NCI-H1048 (cell line): ENCODE data around the gene PRRX2.

ENCODE experiments used
- DNase-seq: peaks from one replicate; lab custom pipeline; 2025; lab: John Stamatoyannopoulos, UW

PRRX2 gene

DNA sequence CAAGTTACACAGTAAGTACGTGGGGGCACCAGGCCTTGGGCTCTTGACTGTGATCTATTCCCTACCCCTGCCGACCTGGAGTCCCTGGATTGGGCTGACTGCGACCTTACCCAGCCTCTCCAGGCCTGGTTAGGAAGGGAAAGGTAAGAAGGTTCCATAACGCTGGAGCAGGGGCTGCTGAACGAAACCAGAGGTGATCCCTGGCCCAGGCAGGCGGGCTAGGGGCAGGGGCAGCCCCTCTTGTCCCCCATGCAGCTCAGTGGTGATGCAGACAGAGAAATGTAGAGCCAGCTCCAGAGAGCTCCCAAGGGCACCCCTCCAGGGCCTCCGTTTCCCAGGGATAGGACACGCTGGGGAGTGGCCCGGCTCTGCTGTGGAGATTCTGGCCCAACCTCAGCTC is 14.1 kb downstream of the PRRX2 start:
- no peak for DNase-seq

DNA sequence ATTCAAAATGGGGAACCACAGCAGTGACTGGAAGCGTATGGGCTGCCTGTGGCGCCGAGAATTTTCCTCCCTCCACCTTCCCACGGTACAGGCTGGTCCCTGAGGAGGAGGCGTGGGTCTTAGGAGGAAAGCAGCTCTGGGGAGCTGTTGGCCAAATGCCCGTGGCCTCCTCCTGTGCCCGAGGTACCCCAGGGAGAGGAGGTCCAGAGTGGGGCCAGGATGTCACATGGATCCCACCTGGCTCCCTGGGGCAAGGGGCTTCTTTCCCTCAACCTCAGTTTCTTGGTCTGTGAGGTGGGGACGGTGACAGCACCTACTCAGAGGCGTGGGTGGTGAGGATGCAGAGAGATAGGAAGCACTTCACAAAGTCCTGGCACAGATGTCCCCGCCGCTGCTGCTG is 16.5 kb downstream of the PRRX2 start:
- no peak for DNase-seq

DNA sequence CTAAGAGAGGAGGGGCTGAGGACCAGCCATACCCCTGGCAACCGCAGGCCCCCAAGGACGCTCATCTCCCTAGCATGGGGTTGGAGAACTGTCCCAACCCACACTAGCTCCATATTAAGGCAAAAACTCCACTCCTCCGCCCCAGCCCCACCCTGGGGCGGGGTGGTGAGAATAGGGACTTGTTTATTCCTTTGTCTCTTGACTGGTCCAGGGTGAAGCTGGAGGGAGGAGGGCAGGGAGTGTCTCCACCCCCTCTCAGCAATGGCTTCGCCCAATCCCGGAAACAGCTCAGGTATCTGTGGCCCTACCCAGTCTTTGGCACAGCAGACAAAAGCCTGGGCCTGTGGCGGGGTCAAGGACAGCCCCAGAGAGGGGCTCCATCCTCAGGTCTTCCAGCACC is 16.9 kb downstream of the PRRX2 start:
- DNase-seq = no peak

DNA sequence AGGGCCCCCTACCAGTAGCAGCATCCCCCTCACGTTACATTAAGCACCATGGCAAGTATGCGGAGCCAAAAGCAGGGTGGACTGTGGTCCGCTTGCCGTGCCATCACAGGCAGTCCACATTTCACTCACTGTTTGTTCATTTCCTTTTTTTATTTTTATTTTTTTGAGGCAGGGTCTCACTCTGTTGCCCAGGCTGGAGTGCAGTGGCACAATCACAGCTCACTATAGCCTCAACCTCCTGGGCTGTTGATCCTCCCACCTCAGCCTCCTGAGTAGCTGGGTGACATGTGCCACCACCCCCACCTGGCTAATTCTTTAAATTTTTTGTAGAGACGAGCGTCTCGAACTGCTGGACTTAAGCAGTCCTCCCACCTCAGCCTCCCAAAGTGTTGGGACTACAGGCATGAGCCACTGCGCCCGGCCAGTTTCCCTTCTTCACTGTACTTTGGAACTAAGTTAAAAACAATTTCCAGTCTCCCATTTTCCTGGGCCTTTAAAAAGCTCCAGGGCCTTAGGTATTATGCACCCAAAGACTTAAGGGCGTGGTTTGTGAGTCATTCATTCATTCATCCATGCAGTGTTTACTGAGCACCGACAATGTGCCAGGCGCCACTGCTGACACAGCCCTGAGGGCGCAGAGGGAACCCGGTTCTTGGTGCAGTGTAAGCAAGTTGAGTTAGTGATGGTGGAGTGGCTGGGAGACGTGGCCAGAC is 19.9 kb downstream of the PRRX2 start:
- no peak for DNase-seq

GRCh38 chr9:129685933-129686259 is 20.4 kb downstream of the PRRX2 start:
- DNase-seq = no peak

DNA sequence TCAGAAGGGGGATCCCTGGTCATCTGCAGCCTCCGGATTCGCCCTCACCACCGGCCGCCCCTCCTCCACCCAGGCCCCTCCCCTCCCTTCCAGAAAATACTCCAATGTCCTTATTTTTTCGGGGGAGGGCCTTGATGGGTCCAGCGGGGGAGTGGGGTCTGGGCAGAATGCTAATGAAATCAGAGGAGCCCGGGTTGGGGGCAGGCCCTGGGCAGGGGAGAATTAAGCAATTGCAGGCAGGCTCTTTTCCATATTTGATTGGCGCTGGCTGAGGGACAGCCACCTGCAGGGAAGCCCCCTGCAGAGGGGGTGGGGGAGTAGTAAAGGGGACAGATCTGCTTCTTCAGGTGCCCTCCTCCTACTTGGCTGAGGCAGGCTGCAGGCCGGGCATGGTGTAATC is 21.3 kb downstream of the PRRX2 start:
- no peak for DNase-seq

DNA sequence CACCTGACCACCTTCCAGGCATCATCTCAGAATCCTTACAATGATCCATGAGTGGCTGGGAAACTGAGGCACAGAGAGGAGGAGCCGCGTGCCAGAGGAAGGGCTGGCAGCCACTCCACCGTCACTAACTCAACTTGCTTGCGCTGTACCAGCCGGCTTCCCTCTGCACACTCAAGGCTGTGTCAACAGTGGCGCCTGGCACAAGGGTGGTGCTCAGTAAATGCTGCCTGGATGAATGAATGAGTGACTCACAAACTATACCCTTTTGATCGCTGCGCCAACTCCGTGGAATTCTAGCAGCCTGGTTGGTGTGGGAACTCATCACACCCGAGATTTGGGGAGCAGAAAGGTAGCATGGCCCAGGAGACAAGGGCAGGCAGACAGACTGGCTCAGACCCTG is 21.9 kb downstream of the PRRX2 start:
- DNase-seq = no peak

GRCh38 chr9:129688285-129689043 is 23.0 kb downstream of the PRRX2 start:
- DNase-seq = no peak

DNA sequence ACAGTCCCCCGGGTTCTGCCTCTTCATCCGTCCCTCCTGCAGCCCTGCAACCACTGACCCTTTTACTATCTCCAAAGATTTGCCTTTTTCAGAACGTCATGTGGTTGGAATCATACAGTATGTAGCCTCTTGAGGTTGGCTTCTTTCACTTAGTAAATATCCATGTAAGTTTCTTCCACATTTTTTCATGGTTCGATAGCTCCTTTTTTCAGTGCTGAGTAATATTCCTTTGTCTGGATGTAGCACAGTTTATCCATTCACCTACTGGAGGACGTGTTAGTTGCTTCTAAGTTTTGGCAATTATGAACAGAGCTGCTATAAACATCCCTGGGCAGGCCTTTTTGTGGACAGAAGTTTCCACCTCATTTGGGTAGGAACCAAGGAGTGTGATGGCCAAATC is 27.1 kb downstream of the PRRX2 start:
- DNase-seq = no peak

- no peak for DNase-seq
Measured at GRCh38 chr9:129693741-129694140, 28.3 kb downstream of the PRRX2 start.

DNA sequence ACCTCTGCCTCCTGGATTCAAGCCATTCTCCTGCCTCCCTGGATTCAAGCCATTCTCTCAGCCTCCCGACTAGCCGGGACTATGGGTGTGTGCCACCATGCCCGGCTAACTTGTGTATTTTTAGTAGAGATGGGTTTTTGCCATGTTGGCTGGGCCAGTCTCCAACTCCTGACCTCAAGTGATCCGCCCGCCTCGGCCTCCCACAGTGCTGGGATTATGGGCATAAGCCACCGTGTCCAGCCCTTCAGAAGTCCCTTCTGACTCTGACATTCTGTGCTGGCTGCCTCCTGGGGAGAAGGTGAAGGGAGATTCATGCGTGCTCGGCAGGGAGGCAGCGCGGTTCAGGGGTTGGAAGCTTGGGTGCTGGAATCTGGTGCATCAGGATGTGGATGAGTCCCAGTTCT is 28.8 kb downstream of the PRRX2 start:
- DNase-seq = no peak

- DNase-seq = no peak
Measured at GRCh38 chr9:129695870-129696269, 30.4 kb downstream of the PRRX2 start.

- DNase-seq = no peak
Measured at GRCh38 chr9:129696944-129697655, 31.7 kb downstream of the PRRX2 start.

DNA sequence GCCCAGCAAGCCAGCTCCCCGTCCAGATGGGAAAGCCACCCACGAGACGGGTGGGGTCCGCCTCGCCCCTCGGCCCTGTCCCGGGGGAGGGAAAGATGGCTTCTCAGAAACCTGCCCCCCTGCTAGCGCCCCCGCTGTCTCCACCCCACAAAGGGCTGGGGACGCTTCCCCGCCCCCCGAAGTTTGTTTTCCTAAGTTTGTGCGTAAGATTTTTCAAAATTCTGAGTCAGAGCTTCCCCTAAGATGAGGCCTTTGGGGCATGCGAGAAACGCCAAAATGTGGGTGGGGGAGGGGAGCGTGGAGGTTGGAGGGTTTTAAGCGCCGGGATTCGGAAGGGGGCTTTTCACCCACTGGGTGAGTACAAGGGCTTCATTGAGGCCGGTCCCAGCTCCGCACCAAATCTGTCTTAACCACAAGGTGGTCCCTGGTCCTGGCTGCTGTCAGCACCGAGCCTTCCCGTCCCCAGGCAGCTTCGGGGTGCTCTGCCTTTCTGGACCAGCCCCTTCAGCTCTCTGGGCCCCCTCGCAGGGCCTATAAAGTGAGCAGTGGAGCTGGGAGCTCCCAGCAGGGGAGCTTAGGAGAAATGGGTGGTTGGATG is 32.3 kb downstream of the PRRX2 start:
- DNase-seq = no peak

DNA sequence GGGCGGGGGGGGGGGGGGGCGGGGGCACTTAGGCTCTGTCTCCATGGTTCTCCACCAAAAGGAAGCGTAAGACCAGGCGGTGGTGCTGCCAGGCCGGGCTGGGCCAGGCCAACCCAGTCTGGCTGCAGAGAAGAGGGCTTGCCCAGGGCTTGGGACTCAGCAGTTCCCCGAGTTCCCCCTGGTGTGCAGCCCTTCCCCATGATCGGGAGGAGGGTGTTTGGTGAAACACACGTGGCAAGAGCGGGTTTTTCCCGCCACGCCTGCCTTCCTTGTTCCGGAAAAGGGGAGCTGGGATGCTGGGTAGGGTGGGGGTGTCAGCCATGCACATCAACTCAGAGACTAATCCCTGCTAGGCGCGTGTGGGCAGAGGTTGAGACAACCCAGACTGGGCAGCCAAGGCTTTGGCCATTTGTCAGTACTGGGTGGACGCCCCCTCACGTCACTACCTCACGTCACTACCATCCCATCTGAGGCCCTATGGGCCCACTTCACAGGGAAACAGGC is 32.9 kb downstream of the PRRX2 start:
- DNase-seq = no peak

DNA sequence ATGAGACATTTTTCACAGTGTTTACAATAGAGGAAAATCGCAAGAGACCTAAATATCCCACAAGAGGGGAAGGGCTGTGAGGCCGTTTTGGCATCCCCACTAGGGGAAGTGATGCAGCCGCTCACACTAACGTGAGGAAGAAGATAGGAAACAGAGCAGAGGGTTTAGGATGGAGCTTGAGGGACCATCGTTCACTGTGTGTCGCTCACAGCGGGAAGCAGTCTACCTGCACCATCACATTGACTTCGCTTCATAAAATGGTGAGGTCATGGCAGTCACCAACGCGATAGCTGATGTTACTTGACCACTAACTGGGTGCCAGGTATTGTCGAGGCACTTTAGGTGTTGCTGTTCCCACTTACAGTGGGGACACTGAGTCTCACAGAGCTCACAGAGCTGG is 35.6 kb downstream of the PRRX2 start:
- DNase-seq = no peak

GRCh38 chr9:129701549-129701948 is 36.1 kb downstream of the PRRX2 start:
- no peak for DNase-seq

GRCh38 chr9:129702589-129703520 is 37.4 kb downstream of the PRRX2 start:
- no peak for DNase-seq

GRCh38 chr9:129703667-129704355 is 38.4 kb downstream of the PRRX2 start:
- no peak for DNase-seq

GRCh38 chr9:129704807-129705206 is 39.4 kb downstream of the PRRX2 start:
- no peak for DNase-seq

GRCh38 chr9:129708793-129709192 is 43.3 kb downstream of the PRRX2 start:
- no peak for DNase-seq
